K562 (cell line): ENCODE measurements around the gene ZNF680. TPM values are rescaled to one million over a fixed set of nuclear protein-coding genes. Genes with fewer than 3 reads are reported as not detected.

Source experiments
- ATAC-seq: fragments of 200-7000 bp; cut with Tn5 transposase; 3 replicates; pipeline ENCODE4 v1.9.1; 2020; ENCODE audit warnings: moderate library complexity
- BruUV-seq: library from RNA; stranded (reverse); fragments of 400-500 nt; replicated peaks from 2 replicates; lab custom pipeline; 2021; lab: Mats Ljungman, UMichigan
- CTCF ChIA-PET: fragments of 300-600 bp; formaldehyde crosslinking; extraction: SDS; loops from one replicate; lab custom pipeline; 2021; ENCODE audit warnings: low intra/inter-chr PET ratio; lab: Yijun Ruan, JAX
- POLR2A ChIA-PET: fragments of 300-600, 350-650 bp; sonication (Branson Sonifier 250); formaldehyde crosslinking; extraction: SDS; loops from one replicate; lab custom pipeline; 2021; ENCODE audit warnings: antibody characterized with exemption, inconsistent platforms; lab: Yijun Ruan, JAX
- DNase-seq, 4 experiments: peaks; one replicate each; pipeline versions ENCODE4 v3.0.0 to v3.0.0-alpha.2; 2011 to 2018; ENCODE audit warnings: low spot score in 3 of 4, mixed read lengths in 3 of 4; ENCODE audit errors: extremely low read depth in 1 of 4
- FAIRE-seq: peaks from 2 replicates; lab custom pipeline; 2011; peaks lifted over from hg19 to GRCh38; lab: Jason Lieb, UNC
- H2AFZ ChIP-seq: 2 replicates; pipeline ENCODE4 v1.6.0; 2011; ENCODE audit warnings: low read depth, low read length, control low read depth, inconsistent platforms
- H3K27ac ChIP-seq: fragments of 200-600 bp; 3 replicates; pipeline ENCODE4 v1.8.0; 2011; ENCODE audit warnings: low read depth, mild to moderate bottlenecking, control low read depth, inconsistent platforms, low read length, moderate library complexity, mixed read lengths; ENCODE audit errors: extremely low read depth
- H3K27me3 ChIP-seq, 2 experiments: fragments of 300-600 bp in 1 of 2; 2 replicates in 1 of 2; 3 replicates in 1 of 2; pipeline versions ENCODE4 v1.6.0 to v1.8.0; 2011; ENCODE audit warnings: inconsistent platforms in 2 of 2, low read length in 2 of 2, mild to moderate bottlenecking in 1 of 2, mixed read lengths in 1 of 2, moderate library complexity in 1 of 2; ENCODE audit not compliant: control insufficient read depth in 2 of 2, insufficient read depth in 2 of 2
- H3K36me3 ChIP-seq: fragments of 300-600 bp; 3 replicates; pipeline ENCODE4 v1.8.0; 2011; ENCODE audit warnings: mild to moderate bottlenecking, low read length, inconsistent platforms; ENCODE audit not compliant: control insufficient read depth, insufficient read depth
- H3K4me1 ChIP-seq, 2 experiments: fragments of 200-600 bp in 1 of 2; replicated peaks in 1 of 2; 2 replicates in 1 of 2; 3 replicates in 1 of 2; pipeline versions ENCODE4 v1.5.1 to v1.8.0; 2011; ENCODE audit warnings: inconsistent platforms in 2 of 2, low read length in 2 of 2, mild to moderate bottlenecking in 1 of 2, mixed read lengths in 1 of 2, moderate library complexity in 1 of 2; ENCODE audit not compliant: control insufficient read depth in 2 of 2, insufficient read depth in 2 of 2
- H3K4me2 ChIP-seq: 2 replicates; pipeline ENCODE4 v1.6.1; 2011; ENCODE audit warnings: low read length, control low read depth, inconsistent platforms, mixed read lengths; ENCODE audit not compliant: insufficient read depth
- H3K4me3 ChIP-seq: fragments of 200-600 bp; sonication (generic), shearing (Covaris generic); 2 replicates; pipeline ENCODE4 v1.5.1; 2016; ENCODE audit warnings: control low read depth, inconsistent platforms
- H3K79me2 ChIP-seq: fragments of 200-600 bp; 3 replicates; pipeline ENCODE4 v1.8.0; 2011; ENCODE audit warnings: low read length, inconsistent platforms; ENCODE audit not compliant: control insufficient read depth, insufficient read depth
- H3K9ac ChIP-seq, 2 experiments: 2 replicates each; pipeline versions ENCODE4 v1.6.0 to v1.6.1; 2011; ENCODE audit warnings: low read depth in 2 of 2, low read length in 2 of 2, control low read depth in 1 of 2, inconsistent platforms in 1 of 2, mild to moderate bottlenecking in 1 of 2, mixed read lengths in 1 of 2; ENCODE audit not compliant: insufficient read depth in 1 of 2
- H3K9me1 ChIP-seq: one replicate; pipeline ENCODE4 v1.6.0; 2011; ENCODE audit warnings: inconsistent platforms, mild to moderate bottlenecking, low read length, moderate library complexity; ENCODE audit not compliant: control insufficient read depth, insufficient read depth
- H3K9me3 ChIP-seq: replicated peaks from 2 replicates; pipeline ENCODE4 v1.5.1; 2011; ENCODE audit warnings: low read depth, low read length, inconsistent platforms; ENCODE audit not compliant: control insufficient read depth, insufficient read depth
- H4K20me1 ChIP-seq: replicated peaks from 2 replicates; pipeline ENCODE4 v1.6.1; 2011; ENCODE audit warnings: low read length, inconsistent platforms, mixed read lengths; ENCODE audit not compliant: control insufficient read depth, insufficient read depth
- ARID2 ChIP-seq: fragments of 450-650 bp; IDR thresholded peaks from 2 replicates; pipeline ENCODE4 v1.6.1; 2017; ENCODE audit warnings: antibody characterized with exemption, mild to moderate bottlenecking
- CEBPB ChIP-seq: fragments of 450-650 bp; IDR thresholded peaks from 2 replicates; pipeline ENCODE4 v1.6.1; 2016; ENCODE audit warnings: missing genetic modification characterization, missing compliant biosample characterization
- ILF3 ChIP-seq: fragments of 450-650 bp; IDR thresholded peaks from 2 replicates; pipeline ENCODE4 v1.6.1; 2018; ENCODE audit warnings: antibody characterized with exemption, mild to moderate bottlenecking, moderate library complexity, borderline replicate concordance
- JUND ChIP-seq, 2 experiments: IDR thresholded peaks; 2 replicates in 1 of 2; 3 replicates in 1 of 2; pipeline ENCODE4 v1.6.1; 2011; ENCODE audit warnings: borderline replicate concordance in 2 of 2, low read depth in 2 of 2, low read length in 2 of 2, improper control_type of control experiment in 1 of 2, missing biosample characterization in 1 of 2, missing genetic modification characterization in 1 of 2, missing genetic modification reagents in 1 of 2
- NFXL1 ChIP-seq: fragments of 450-650 bp; formaldehyde crosslinking; IDR thresholded peaks from 2 replicates; pipeline ENCODE4 v1.4.0; 2021; ENCODE audit warnings: mild to moderate bottlenecking
- POLR2B ChIP-seq: fragments of 450-650 bp; IDR thresholded peaks from 2 replicates; pipeline ENCODE4 v1.6.1; 2018; ENCODE audit warnings: low read depth; ENCODE audit not compliant: partially characterized antibody
- RBM25 ChIP-seq: fragments of 200-400 bp; formaldehyde crosslinking; IDR thresholded peaks from 2 replicates; pipeline ENCODE4 v1.6.1; 2018; ENCODE audit warnings: low read length, low read depth, moderate library complexity; ENCODE audit not compliant: severe bottlenecking
- RHOXF2B ChIP-seq: fragments of 250-450 bp; sonication (Bioruptor Pico); conservative IDR thresholded peaks from 2 replicates; pipeline ENCODE4 v1.5.1; 2021
- SRSF7 ChIP-seq: fragments of 200-400 bp; formaldehyde crosslinking; optimal IDR thresholded peaks from 2 replicates; pipeline ENCODE3; 2017; ENCODE audit warnings: mild to moderate bottlenecking, low read depth, low read length
- THAP12 ChIP-seq: fragments of 250-450 bp; sonication (Bioruptor Pico); IDR thresholded peaks from 2 replicates; pipeline ENCODE4 v1.9.0; 2021; ENCODE audit warnings: mild to moderate bottlenecking, inconsistent platforms
- WHSC1 ChIP-seq: IDR thresholded peaks from one replicate; pipeline ENCODE4 v1.6.1; 2012; ENCODE audit warnings: low read length, control low read depth, inconsistent platforms
- ZNF12 ChIP-seq: sonication (generic); formaldehyde crosslinking; IDR thresholded peaks from 2 replicates; pipeline ENCODE4 v1.4.0; 2020; ENCODE audit warnings: mild to moderate bottlenecking, missing genetic modification reagents
- ZNF23 ChIP-seq: fragments of 250-450 bp; sonication (Bioruptor Pico); IDR thresholded peaks from 2 replicates; pipeline ENCODE4 v1.4.0; 2020; ENCODE audit warnings: mild to moderate bottlenecking
- ZNF282 ChIP-seq: sonication (generic); formaldehyde crosslinking; IDR thresholded peaks from 2 replicates; pipeline ENCODE4 v1.8.1; 2023; ENCODE audit warnings: missing genetic modification reagents
- ZNF583 ChIP-seq: fragments of 250-450 bp; sonication (Bioruptor Pico); IDR thresholded peaks from 2 replicates; pipeline ENCODE4 v1.4.0; 2020
- ZNF717 ChIP-seq: fragments of 250-450 bp; sonication (Bioruptor Pico); IDR thresholded peaks from 2 replicates; pipeline ENCODE4 v1.5.0; 2021
- WGBS: fragments of 100-300 bp; shearing (Covaris generic); methylation state at CpG from one replicate; pipeline ENCODE4 v1.1.6; 2016; ENCODE audit warnings: low coverage, mixed read lengths; ENCODE audit not compliant: insufficient coverage; ENCODE audit errors: missing lambda C conversion rate; 5-methylcytosine and 5-hydroxymethylcytosine counted together
- in situ Hi-C: fragments of 300-500 bp; cut with MboI; formaldehyde crosslinking; loops from 4 replicates; pipeline ENCODE4 v1.15.0; 2018; ENCODE audit warnings: inconsistent platforms, mixed read lengths
- intact Hi-C: fragments of 100-400 bp; cut with micrococcal nuclease; formaldehyde crosslinking; loops from 2 replicates; pipeline ENCODE4 v1.14.2; 2022
- polyA plus RNA-seq, 8 experiments: library from polyadenylated mRNA; depleted of rRNA in 4 of 8; stranded (reverse) in 5 of 8; unstranded in 3 of 8; fragments of >200 nt; fragmentation: Nextera tagmentation in 2 of 8; fragmentation: Illumina TruSeq in 1 of 8; extraction: Ambion mirVana in 2 of 8; extraction: Trizol in 1 of 8; gene quantifications; 2 replicates each; pipeline versions ENCODE4 v1.2.1 to v1.2.3, GENCODE V29; 2011 to 2014; ENCODE audit warnings: inconsistent platforms in 1 of 8, missing spikeins in 1 of 8
- total RNA-seq, 7 experiments: library from RNA; depleted of rRNA in 6 of 7; stranded (reverse); fragments of >200 nt in 6 of 7; fragmentation: Illumina TruSeq in 2 of 7; extraction: Trizol in 2 of 7; gene quantifications; 2 replicates each; pipeline versions ENCODE4 v1.2.1 to v1.2.3, GENCODE V29; 2011 to 2021; ENCODE audit warnings: low replicate concordance in 1 of 7

The ZNF680 gene
- total and polyA plus RNA-seq, 9 of the 15 experiments (the other 6 are each of a cell fraction or from before 2014, with no cell fraction given): 7.0 to 25.0 (median 12.0) TPM

- no peak overlapping the region for H3K9ac ChIP-seq
- FAIRE-seq (no peak), ATAC-seq (no peak; the same call in 2 of the 3 replicates), DNase-seq (no peak)
- peaks cover 60% of the 10 kb centered on the region for H3K79me2 ChIP-seq
- no peak overlapping the region for H3K27ac ChIP-seq
- in situ Hi-C loops: no loop called here
- ChIA-PET POLR2A (interaction anchor here (1.0 to 1.2 kb wide), 2 partner anchors 9 to 11 kb away, joined by 3 to 4 read pairs; partner anchors contain the start of gene ZNF680), CTCF (no interaction called here)
- no peaks in the 10 kb centered on the region for H3K27me3 ChIP-seq
- no peak overlapping the region for H2AFZ ChIP-seq
- BruUV-seq: no TSS peak
- TF ChIP-seq ZNF583 (CRISPR knock-in tag) (no peak), ARID2 (no peak), NFXL1 (CRISPR knock-in tag) (no peak), ZNF282 (CRISPR knock-in tag) (no peak), ZNF717 (CRISPR knock-in tag) (no peak), WHSC1 (no peak), SRSF7 (no peak), CEBPB (tag) (no peak), JUND (IDR thresholded peaks at IDR 0.05; ENCODE audit: borderline replicate concordance, low read depth, low read length) (no peak), JUND (tag; IDR thresholded peaks at IDR 0.05; ENCODE audit: borderline replicate concordance, low read depth, low read length) (no peak), ZNF23 (CRISPR knock-in tag) (no peak), ILF3 (no peak), RBM25 (no peak), POLR2B (no peak), RHOXF2B (CRISPR knock-in tag) (no peak), ZNF12 (CRISPR knock-in tag) (no peak), THAP12 (CRISPR knock-in tag) (no peak)
- intact Hi-C loops: no loop called here
- no peak overlapping the region for H3K4me2 ChIP-seq
- no peaks in the 10 kb centered on the region; the same call in 1 of the 2 replicates for H3K9me3 ChIP-seq
- peaks cover 7% of the 10 kb centered on the region for H3K36me3 ChIP-seq
- no peaks in the 10 kb centered on the region for H4K20me1 ChIP-seq
- WGBS: 45% methylated on average over 6 of the region's 6 CpGs
- H3K4me1 ChIP-seq: no peaks in the 10 kb centered on the region
- H3K4me3 ChIP-seq: no peak overlapping the region
- H3K9me1 ChIP-seq: no peaks in the 10 kb centered on the region
Measured at GRCh38 chr7:64551375-64552142, 11.3 kb downstream of the ZNF680 start.
